Measurements from ENCODE around the gene MBOAT2. TPM values are rescaled to one million over a fixed set of nuclear protein-coding genes. Genes with fewer than 3 reads are reported as not detected.

The MBOAT2 gene
- total RNA-seq, 1 experiment from 2014 or later, result 16.8 TPM

DNA sequence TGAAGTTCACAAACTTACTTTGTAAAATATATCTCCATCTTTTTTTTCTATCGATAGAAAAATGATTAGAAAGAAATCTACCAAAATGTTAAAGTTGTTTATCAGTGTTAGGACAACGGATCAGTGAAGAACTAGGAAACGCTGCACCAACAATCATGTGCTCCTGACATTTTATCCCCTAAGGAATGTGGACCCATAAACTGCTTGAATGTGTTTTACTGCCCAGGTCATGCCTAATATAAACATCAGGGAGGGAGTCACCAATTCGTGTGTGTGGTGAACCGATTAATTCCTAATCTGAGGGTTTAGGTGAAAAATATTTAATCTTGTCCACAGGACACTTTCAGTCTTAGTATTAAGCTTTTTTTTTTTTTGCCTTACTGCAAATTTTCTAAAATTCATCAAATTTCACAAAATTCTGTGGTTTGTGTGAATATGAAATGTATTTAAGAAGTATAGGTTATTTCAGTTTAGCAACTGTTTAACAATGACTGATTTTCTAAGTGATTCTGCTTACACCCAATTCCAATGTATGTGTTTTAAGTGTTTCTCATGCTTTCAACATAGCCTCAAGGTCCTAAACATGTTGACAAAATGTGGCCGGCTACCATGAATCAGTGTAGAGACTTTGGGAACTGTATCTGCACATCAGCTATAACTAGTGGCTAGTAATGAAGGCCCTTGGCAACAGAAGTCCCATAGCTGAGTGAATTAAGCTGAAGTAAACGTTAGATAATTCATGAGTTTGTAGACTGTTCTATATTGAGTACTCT, 155.0 kb downstream of the MBOAT2 start:
- Histone ChIP-seq H3K9me3 (ENCODE audit: control insufficient read depth in 1 of 2, insufficient read depth in 1 of 2, low read depth in 1 of 2, low read length in 2 of 2) (no peaks in the 10 kb centered on the region), H3K9ac (ENCODE audit: low read length) (no peak overlapping the region), H3K4me1 (ENCODE audit: control insufficient read depth in 1 of 2, insufficient read depth in 2 of 2, low read length in 2 of 2) (0 out of 4 replicates have a peak, but pooled peaks cover 0 to 4% of the 10 kb centered on the region in 2 experiments), H3K36me3 (ENCODE audit: control insufficient read depth in 1 of 2, insufficient read depth in 2 of 2, low read length in 2 of 2) (no peaks in the 10 kb centered on the region), H4K20me1 (ENCODE audit: insufficient read depth) (no peaks in the 10 kb centered on the region), H3K9me2 (ENCODE audit: insufficient read depth) (no peaks in the 10 kb centered on the region), H3K79me2 (ENCODE audit: insufficient read depth, low read length) (no peaks in the 10 kb centered on the region), H3K27ac (ENCODE audit: low read depth, low read length) (no peak overlapping the region), H3K4me2 (ENCODE audit: low read length) (no peak overlapping the region), H3K4me3 (replicated peaks in 1 of 2; ENCODE audit: low read depth in 1 of 2, low read length in 2 of 2) (no peak overlapping the region), H2AFZ (ENCODE audit: low read depth, low read length, poor library complexity, severe bottlenecking) (no peak overlapping the region), H3K27me3 (ENCODE audit: insufficient read depth, low read length) (no peaks in the 10 kb centered on the region)
- ChIA-PET POLR2A (no interaction called here), CTCF (no interaction called here), RAD21 (ENCODE audit: low non-redundant PET in 1 of 2, low total read pairs in 2 of 2, uncharacterized antibody in 2 of 2, unreplicated experiment in 2 of 2) (no interaction called here)
- TF ChIP-seq, protein P1, sequence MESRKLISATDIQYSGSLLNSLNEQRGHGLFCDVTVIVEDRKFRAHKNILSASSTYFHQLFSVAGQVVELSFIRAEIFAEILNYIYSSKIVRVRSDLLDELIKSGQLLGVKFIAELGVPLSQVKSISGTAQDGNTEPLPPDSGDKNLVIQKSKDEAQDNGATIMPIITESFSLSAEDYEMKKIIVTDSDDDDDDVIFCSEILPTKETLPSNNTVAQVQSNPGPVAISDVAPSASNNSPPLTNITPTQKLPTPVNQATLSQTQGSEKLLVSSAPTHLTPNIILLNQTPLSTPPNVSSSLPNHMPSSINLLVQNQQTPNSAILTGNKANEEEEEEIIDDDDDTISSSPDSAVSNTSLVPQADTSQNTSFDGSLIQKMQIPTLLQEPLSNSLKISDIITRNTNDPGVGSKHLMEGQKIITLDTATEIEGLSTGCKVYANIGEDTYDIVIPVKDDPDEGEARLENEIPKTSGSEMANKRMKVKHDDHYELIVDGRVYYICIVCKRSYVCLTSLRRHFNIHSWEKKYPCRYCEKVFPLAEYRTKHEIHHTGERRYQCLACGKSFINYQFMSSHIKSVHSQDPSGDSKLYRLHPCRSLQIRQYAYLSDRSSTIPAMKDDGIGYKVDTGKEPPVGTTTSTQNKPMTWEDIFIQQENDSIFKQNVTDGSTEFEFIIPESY (IDR thresholded peaks at IDR 0.05; ENCODE audit: extremely low read depth, insufficient replicate concordance, low read length), result no peak
- TF ChIP-seq ZNF274 (IDR thresholded peaks at IDR 0.05; ENCODE audit: low read depth, low read length), result no peak
- no peak for TF ChIP-seq EZH2 (IDR thresholded peaks at IDR 0.05)
- TF ChIP-seq RAD21 (IDR thresholded peaks at IDR 0.05; ENCODE audit: low read depth), result no peak
- TF ChIP-seq FOSL1 (IDR thresholded peaks at IDR 0.05; ENCODE audit: low read depth), result no peak
- no peak for TF ChIP-seq SRF (IDR thresholded peaks at IDR 0.05; ENCODE audit: low read depth)
- TF ChIP-seq SP1 (IDR thresholded peaks at IDR 0.05; ENCODE audit: low read depth), result no peak
- no peak for TF ChIP-seq ZFX (IDR thresholded peaks at IDR 0.05)
- TF ChIP-seq, protein P2, sequence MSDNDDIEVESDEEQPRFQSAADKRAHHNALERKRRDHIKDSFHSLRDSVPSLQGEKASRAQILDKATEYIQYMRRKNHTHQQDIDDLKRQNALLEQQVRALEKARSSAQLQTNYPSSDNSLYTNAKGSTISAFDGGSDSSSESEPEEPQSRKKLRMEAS (IDR thresholded peaks at IDR 0.05), result no peak
- TF ChIP-seq, protein P3, sequence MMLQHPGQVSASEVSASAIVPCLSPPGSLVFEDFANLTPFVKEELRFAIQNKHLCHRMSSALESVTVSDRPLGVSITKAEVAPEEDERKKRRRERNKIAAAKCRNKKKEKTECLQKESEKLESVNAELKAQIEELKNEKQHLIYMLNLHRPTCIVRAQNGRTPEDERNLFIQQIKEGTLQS (IDR thresholded peaks at IDR 0.05), result no peak
- TF ChIP-seq JUND (IDR thresholded peaks at IDR 0.05), result no peak
- TF ChIP-seq POLR2A (IDR thresholded peaks at IDR 0.05; ENCODE audit: borderline replicate concordance, extremely low read depth, insufficient read depth, insufficient read length), result no peak
- TF ChIP-seq CEBPB (IDR thresholded peaks at IDR 0.05; ENCODE audit: low read depth), result no peak
- no peak for TF ChIP-seq CBX3 (IDR thresholded peaks at IDR 0.05; ENCODE audit: low read depth)
- TF ChIP-seq, protein P4, sequence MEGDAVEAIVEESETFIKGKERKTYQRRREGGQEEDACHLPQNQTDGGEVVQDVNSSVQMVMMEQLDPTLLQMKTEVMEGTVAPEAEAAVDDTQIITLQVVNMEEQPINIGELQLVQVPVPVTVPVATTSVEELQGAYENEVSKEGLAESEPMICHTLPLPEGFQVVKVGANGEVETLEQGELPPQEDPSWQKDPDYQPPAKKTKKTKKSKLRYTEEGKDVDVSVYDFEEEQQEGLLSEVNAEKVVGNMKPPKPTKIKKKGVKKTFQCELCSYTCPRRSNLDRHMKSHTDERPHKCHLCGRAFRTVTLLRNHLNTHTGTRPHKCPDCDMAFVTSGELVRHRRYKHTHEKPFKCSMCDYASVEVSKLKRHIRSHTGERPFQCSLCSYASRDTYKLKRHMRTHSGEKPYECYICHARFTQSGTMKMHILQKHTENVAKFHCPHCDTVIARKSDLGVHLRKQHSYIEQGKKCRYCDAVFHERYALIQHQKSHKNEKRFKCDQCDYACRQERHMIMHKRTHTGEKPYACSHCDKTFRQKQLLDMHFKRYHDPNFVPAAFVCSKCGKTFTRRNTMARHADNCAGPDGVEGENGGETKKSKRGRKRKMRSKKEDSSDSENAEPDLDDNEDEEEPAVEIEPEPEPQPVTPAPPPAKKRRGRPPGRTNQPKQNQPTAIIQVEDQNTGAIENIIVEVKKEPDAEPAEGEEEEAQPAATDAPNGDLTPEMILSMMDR (IDR thresholded peaks at IDR 0.05 in 2 of 3, conservative IDR thresholded peaks at IDR 0.05 in 1 of 3; ENCODE audit: borderline replicate concordance in 1 of 3, insufficient read depth in 1 of 3, low read depth in 2 of 3, low read length in 2 of 3), result no peak
- intact Hi-C loops (cut with micrococcal nuclease), result no loop called here
- ATAC-seq (no peak), DNase-seq (ENCODE audit: low read depth, low spot score) (no peak)
- no TSS peak for BruUV-seq (replicated peaks)

All from HCT116 (cell line).